ENCODE measurements around the gene MYBBP1A. TPM values are rescaled to one million over a fixed set of nuclear protein-coding genes. Genes with fewer than 3 reads are reported as not detected.

The MYBBP1A gene
- total RNA-seq, 1 experiment from 2014 or later = 163 TPM

- peaks cover 33% of the 10 kb centered on the region for H3K4me1 Mint-ChIP-seq
- no peaks in the 10 kb centered on the region for H3K9me3 Mint-ChIP-seq
- ChIA-PET CTCF (interaction anchor here (0.6 to 3.1 kb wide), 8 partner anchors 10 to 356 kb away, joined by 3 to 22 read pairs (median 4); partner anchors contain the start of gene C17orf107), POLR2A (interaction anchor here (1.0 kb wide), 1 partner anchor 18 kb away, joined by 3 read pairs; no protein-coding TSS in a partner anchor)
- peaks cover 2% of the 10 kb centered on the region; the same call in 1 of the 2 replicates for H3K27me3 Mint-ChIP-seq (ENCODE audit: low read depth)
- peaks cover 24% of the 10 kb centered on the region for H3K36me3 Mint-ChIP-seq
- ATAC-seq (peak; percentile 6), DNase-seq (ENCODE audit: low spot score) (no peak)
- peak overlapping the region; percentile 78 for H3K4me3 Mint-ChIP-seq
- peak overlapping the region; percentile 95 for H3K27ac Mint-ChIP-seq
- TF ChIP-seq FOXP4 (CRISPR knock-in tag; IDR thresholded peaks at IDR 0.05) = no peak
Observed at GRCh38 chr17:4555873-4556759, 932 bp upstream of the MYBBP1A start.

GRCh38 chr17:4554441-4554996, 665 bp downstream of the MYBBP1A start:
- DNase-seq (ENCODE audit: low spot score) = peak; percentile 13
- ChIA-PET CTCF (interaction anchor here (0.6 to 3.1 kb wide), 4 partner anchors 12 to 84 kb away, joined by 3 to 22 read pairs (median 6); no protein-coding TSS in a partner anchor), POLR2A (no interaction called here)
- H3K9me3 Mint-ChIP-seq = no peaks in the 10 kb centered on the region
- TF ChIP-seq NR3C1 (CRISPR knock-in tag; conservative IDR thresholded peaks at IDR 0.05; ENCODE audit: low read depth) (no peak), AR (CRISPR knock-in tag; IDR thresholded peaks at IDR 0.05) (no peak), ETV6 (CRISPR knock-in tag; IDR thresholded peaks at IDR 0.05) (no peak)
- H3K4me1 Mint-ChIP-seq = peaks cover 32% of the 10 kb centered on the region
- peak overlapping the region; percentile 83 for H3K27ac Mint-ChIP-seq
- peaks cover 2% of the 10 kb centered on the region; the same call in 1 of the 2 replicates for H3K27me3 Mint-ChIP-seq (ENCODE audit: low read depth)
- peaks cover 38% of the 10 kb centered on the region for H3K36me3 Mint-ChIP-seq
- peak overlapping the region; percentile 78 for H3K4me3 Mint-ChIP-seq
- no peak; the same call in 1 of the 2 replicates for ATAC-seq

- POLR2A ChIA-PET = no interaction called here
- H3K4me1 Mint-ChIP-seq = peaks cover 32% of the 10 kb centered on the region
- DNase-seq (ENCODE audit: low spot score) (no peak), ATAC-seq (no peak)
- H3K9me3 Mint-ChIP-seq = no peaks in the 10 kb centered on the region
- no peak overlapping the region for H3K27ac Mint-ChIP-seq
- peaks cover 43% of the 10 kb centered on the region for H3K36me3 Mint-ChIP-seq
- H3K27me3 Mint-ChIP-seq (ENCODE audit: low read depth) = peaks cover 2% of the 10 kb centered on the region; the same call in 1 of the 2 replicates
- CTCF ChIA-PET = interaction anchor here (0.6 kb wide), 2 partner anchors 13 to 269 kb away, joined by 3 to 6 read pairs; no protein-coding TSS in a partner anchor
- peak overlapping the region; percentile 78 for H3K4me3 Mint-ChIP-seq
- TF ChIP-seq JAZF1 (CRISPR knock-in tag; IDR thresholded peaks at IDR 0.05) (no peak), NR3C1 (CRISPR knock-in tag; conservative IDR thresholded peaks at IDR 0.05; ENCODE audit: low read depth) (no peak), EMX1 (CRISPR knock-in tag; IDR thresholded peaks at IDR 0.05) (no peak), TEAD1 (CRISPR knock-in tag; IDR thresholded peaks at IDR 0.05) (no peak), CDX4 (CRISPR knock-in tag; IDR thresholded peaks at IDR 0.05; ENCODE audit: borderline replicate concordance) (no peak), FOXP1 (CRISPR knock-in tag; IDR thresholded peaks at IDR 0.05; ENCODE audit: borderline replicate concordance) (no peak), ZNF232 (CRISPR knock-in tag; IDR thresholded peaks at IDR 0.05) (no peak), NFE2L1 (CRISPR knock-in tag; IDR thresholded peaks at IDR 0.05) (no peak), STAT6 (CRISPR knock-in tag; conservative IDR thresholded peaks at IDR 0.05; ENCODE audit: low read depth) (no peak), ZNF281 (CRISPR knock-in tag; IDR thresholded peaks at IDR 0.05) (no peak), TP53 (CRISPR knock-in tag; IDR thresholded peaks at IDR 0.05) (no peak), ZNF121 (CRISPR knock-in tag; IDR thresholded peaks at IDR 0.05) (no peak), ATF6 (CRISPR knock-in tag; IDR thresholded peaks at IDR 0.05) (no peak)
Observed at GRCh38 chr17:4553669-4554068, 1.5 kb downstream of the MYBBP1A start.
